Astrocyte (in vitro differentiated cells and primary cell): ENCODE data around the gene DENND4C. TPM values are rescaled to one million over a fixed set of nuclear protein-coding genes. Genes with fewer than 3 reads are reported as not detected.
"Not testable (repeated sequence)": the region's sequence is repeated elsewhere in the genome, so short reads cannot be mapped to it uniquely, and the experiment has no call there.

Experiments
- DNase-seq: peaks from one replicate; pipeline ENCODE4 v3.0.0-alpha.2; 2010; ENCODE audit warnings: low read depth
- FAIRE-seq: peaks from 2 replicates; lab custom pipeline; 2011; peaks lifted over from hg19 to GRCh38; lab: Jason Lieb, UNC
- H2AFZ ChIP-seq: 2 replicates; pipeline ENCODE4 v1.6.0; 2012; ENCODE audit warnings: low read depth, low read length, inconsistent platforms
- H3K27ac ChIP-seq: 2 replicates; pipeline ENCODE4 v1.5.1; 2011; ENCODE audit warnings: low read depth, low read length, inconsistent platforms
- H3K27me3 ChIP-seq: 2 replicates; pipeline ENCODE4 v1.6.0; 2011; ENCODE audit warnings: low read length, inconsistent platforms; ENCODE audit not compliant: insufficient read depth
- H3K36me3 ChIP-seq: 2 replicates; pipeline ENCODE4 v1.5.1; 2011; ENCODE audit warnings: low read length, inconsistent platforms; ENCODE audit not compliant: insufficient read depth
- H3K4me1 ChIP-seq: 2 replicates; pipeline ENCODE4 v1.5.1; 2011; ENCODE audit warnings: low read length, inconsistent platforms; ENCODE audit not compliant: insufficient read depth
- H3K4me2 ChIP-seq: 2 replicates; pipeline ENCODE4 v1.6.0; 2012; ENCODE audit warnings: low read length, inconsistent platforms
- H3K4me3 ChIP-seq: 2 replicates; pipeline ENCODE4 v1.5.1; 2011; ENCODE audit warnings: low read depth, mild to moderate bottlenecking, low read length, inconsistent platforms; ENCODE audit not compliant: insufficient read depth
- H3K79me2 ChIP-seq: 2 replicates; pipeline ENCODE4 v1.6.0; 2012; ENCODE audit warnings: mild to moderate bottlenecking, low read length, inconsistent platforms; ENCODE audit not compliant: insufficient read depth
- H3K9ac ChIP-seq: 2 replicates; pipeline ENCODE4 v1.6.0; 2012; ENCODE audit warnings: mild to moderate bottlenecking, low read length, inconsistent platforms
- H3K9me3 ChIP-seq: 2 replicates; pipeline ENCODE4 v1.5.1; 2012; ENCODE audit warnings: low read depth, mild to moderate bottlenecking, low read length, inconsistent platforms; ENCODE audit not compliant: insufficient read depth
- H4K20me1 ChIP-seq: 2 replicates; pipeline ENCODE4 v1.6.0; 2012; ENCODE audit warnings: low read length, inconsistent platforms; ENCODE audit not compliant: insufficient read depth
- H3K27ac Mint-ChIP-seq: one replicate; pipeline ENCODE4 v1.8.0; 2021; ENCODE audit warnings: mild to moderate bottlenecking, mixed read lengths; ENCODE audit not compliant: unreplicated experiment
- H3K27me3 Mint-ChIP-seq: one replicate; pipeline ENCODE4 v1.8.0; 2021; ENCODE audit warnings: low read depth, mixed read lengths; ENCODE audit not compliant: unreplicated experiment
- H3K36me3 Mint-ChIP-seq: one replicate; pipeline ENCODE4 v1.8.0; 2021; ENCODE audit warnings: low read depth, mixed read lengths; ENCODE audit not compliant: unreplicated experiment
- H3K4me1 Mint-ChIP-seq: one replicate; pipeline ENCODE4 v1.8.0; 2021; ENCODE audit warnings: low read depth, mixed read lengths; ENCODE audit not compliant: unreplicated experiment
- H3K4me3 Mint-ChIP-seq: one replicate; pipeline ENCODE4 v1.8.0; 2021; ENCODE audit warnings: mild to moderate bottlenecking, moderate library complexity, mixed read lengths; ENCODE audit not compliant: unreplicated experiment
- H3K9me3 Mint-ChIP-seq: one replicate; pipeline ENCODE4 v1.8.0; 2021; ENCODE audit warnings: mild to moderate bottlenecking, mixed read lengths; ENCODE audit not compliant: unreplicated experiment
- CTCF ChIP-seq: IDR thresholded peaks from 2 replicates; pipeline ENCODE4 v1.5.1; 2011; ENCODE audit warnings: low read depth, mild to moderate bottlenecking, inconsistent platforms, low read length, moderate library complexity; ENCODE audit not compliant: insufficient read depth
- EZH2 ChIP-seq: IDR thresholded peaks from 2 replicates; pipeline ENCODE4 v1.6.1; 2012; ENCODE audit warnings: mild to moderate bottlenecking, low read length, inconsistent platforms; ENCODE audit not compliant: insufficient read depth
- total RNA-seq: library from RNA; stranded (reverse); gene quantifications from 2 replicates; pipeline ENCODE4 v1.2.1, GENCODE V29; 2021

DENND4C gene
- total RNA-seq, 1 donor from 2014 or later, result 19.6 TPM

GRCh38 chr9:19411316-19411715, 180.8 kb downstream of the DENND4C start:
- FAIRE-seq (no peak), DNase-seq (peak; percentile 74)
- no peaks in the 10 kb centered on the region for H3K27me3 ChIP-seq
- no peak overlapping the region for H2AFZ ChIP-seq
- no peak overlapping the region for H3K4me3 Mint-ChIP-seq
- TF ChIP-seq CTCF, result no peak
- no peak for TF ChIP-seq EZH2
- H3K4me1 Mint-ChIP-seq, result peaks cover 9% of the 10 kb centered on the region
- H3K4me3 ChIP-seq, result no peak overlapping the region
- H3K27me3 Mint-ChIP-seq, result peaks cover 6% of the 10 kb centered on the region
- H3K4me2 ChIP-seq, result no peak overlapping the region
- H3K4me1 ChIP-seq, result peaks cover 10% of the 10 kb centered on the region
- no peaks in the 10 kb centered on the region for H3K9me3 ChIP-seq
- H3K27ac ChIP-seq, result no peak overlapping the region
- H3K36me3 Mint-ChIP-seq, result peaks cover 4% of the 10 kb centered on the region
- peaks cover 3% of the 10 kb centered on the region for H3K9me3 Mint-ChIP-seq
- H3K36me3 ChIP-seq, result no peaks in the 10 kb centered on the region
- no peak overlapping the region for H3K27ac Mint-ChIP-seq
- H3K9ac ChIP-seq, result no peak overlapping the region
- H3K79me2 ChIP-seq, result no peaks in the 10 kb centered on the region
- H4K20me1 ChIP-seq, result no peaks in the 10 kb centered on the region

DNA sequence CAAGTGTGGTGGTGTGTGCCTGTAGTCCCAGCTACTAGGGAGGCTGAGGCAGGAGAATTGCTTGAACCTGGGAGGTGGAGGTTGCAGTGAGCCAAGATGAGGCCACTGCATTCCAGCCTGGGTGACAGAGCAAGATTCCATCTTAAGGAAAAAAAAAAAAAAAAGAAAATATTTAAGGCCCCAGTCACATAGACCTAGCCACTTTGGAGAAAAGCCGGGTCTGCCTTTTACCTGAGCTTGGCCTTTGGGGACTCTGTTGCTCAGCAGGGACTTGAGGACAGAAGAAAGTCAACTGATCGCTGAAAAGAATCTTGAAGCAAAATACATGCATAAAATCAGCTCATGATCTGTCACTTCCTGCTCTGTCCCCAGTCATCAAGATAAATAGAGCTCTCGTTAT, 183.0 kb downstream of the DENND4C start:
- not testable (repeated sequence) for H3K27me3 ChIP-seq, H3K9me3 ChIP-seq, H3K9me3 Mint-ChIP-seq, DNase-seq, H2AFZ ChIP-seq, H3K4me3 ChIP-seq, H3K27me3 Mint-ChIP-seq, H3K27ac ChIP-seq, H3K36me3 ChIP-seq, H3K4me1 ChIP-seq, FAIRE-seq, H3K4me2 ChIP-seq, H3K4me1 Mint-ChIP-seq, H3K79me2 ChIP-seq, H3K4me3 Mint-ChIP-seq, H3K36me3 Mint-ChIP-seq, H3K9ac ChIP-seq, H4K20me1 ChIP-seq, H3K27ac Mint-ChIP-seq

DNA sequence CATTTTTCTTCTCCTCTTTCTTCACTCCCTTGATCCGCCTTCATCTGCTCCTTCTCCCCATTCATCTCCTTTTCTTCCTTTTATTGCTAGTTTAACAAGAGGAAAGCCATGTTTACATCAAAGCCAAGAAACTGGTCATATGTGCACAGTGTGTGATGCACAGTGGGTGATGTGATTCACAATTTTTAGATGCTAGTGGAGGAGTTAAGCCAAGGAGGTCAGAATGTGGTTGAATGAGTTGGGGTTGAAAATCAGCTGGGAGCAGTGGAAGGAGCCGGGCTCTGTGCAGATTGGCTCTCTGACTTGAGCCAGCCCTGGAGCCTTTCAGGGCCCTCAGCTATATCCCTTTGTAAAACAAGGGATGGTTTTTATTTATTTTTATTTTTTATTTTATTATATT, 185.7 kb downstream of the DENND4C start:
- Mint-ChIP-seq H3K4me1 (peaks cover 6% of the 10 kb centered on the region), H3K27ac (no peak overlapping the region), H3K36me3 (no peaks in the 10 kb centered on the region), H3K9me3 (peaks cover 2% of the 10 kb centered on the region), H3K27me3 (no peaks in the 10 kb centered on the region), H3K4me3 (no peak overlapping the region)
- no peaks in the 10 kb centered on the region for H3K9me3 ChIP-seq
- no peak overlapping the region for H3K27ac ChIP-seq
- DNase-seq (peak; percentile 68), FAIRE-seq (no peak)
- no peaks in the 10 kb centered on the region for H4K20me1 ChIP-seq
- no peaks in the 10 kb centered on the region for H3K4me1 ChIP-seq
- H2AFZ ChIP-seq, result no peak overlapping the region
- no peaks in the 10 kb centered on the region for H3K79me2 ChIP-seq
- no peak overlapping the region for H3K4me2 ChIP-seq
- no peak overlapping the region for H3K4me3 ChIP-seq
- TF ChIP-seq CTCF (no peak), EZH2 (no peak)
- H3K36me3 ChIP-seq, result no peaks in the 10 kb centered on the region
- H3K9ac ChIP-seq, result no peak overlapping the region
- H3K27me3 ChIP-seq, result no peaks in the 10 kb centered on the region
